K562 (cell line): ENCODE measurements around the gene ZNF609. TPM values are rescaled to one million over a fixed set of nuclear protein-coding genes. Genes with fewer than 3 reads are reported as not detected.

Source experiments
- ATAC-seq: fragments of 200-7000 bp; cut with Tn5 transposase; 3 replicates; pipeline ENCODE4 v1.9.1; 2020; ENCODE audit warnings: moderate library complexity
- BruUV-seq: library from RNA; stranded (reverse); fragments of 400-500 nt; replicated peaks from 2 replicates; lab custom pipeline; 2021; lab: Mats Ljungman, UMichigan
- CTCF ChIA-PET: fragments of 300-600 bp; formaldehyde crosslinking; extraction: SDS; loops from one replicate; lab custom pipeline; 2021; ENCODE audit warnings: low intra/inter-chr PET ratio; lab: Yijun Ruan, JAX
- POLR2A ChIA-PET: fragments of 300-600, 350-650 bp; sonication (Branson Sonifier 250); formaldehyde crosslinking; extraction: SDS; loops from one replicate; lab custom pipeline; 2021; ENCODE audit warnings: antibody characterized with exemption, inconsistent platforms; lab: Yijun Ruan, JAX
- DNase-seq, 4 experiments: peaks; one replicate each; pipeline versions ENCODE4 v3.0.0 to v3.0.0-alpha.2; 2011 to 2018; ENCODE audit warnings: low spot score in 3 of 4, mixed read lengths in 3 of 4; ENCODE audit errors: extremely low read depth in 1 of 4
- FAIRE-seq: peaks from 2 replicates; lab custom pipeline; 2011; peaks lifted over from hg19 to GRCh38; lab: Jason Lieb, UNC
- H2AFZ ChIP-seq: 2 replicates; pipeline ENCODE4 v1.6.0; 2011; ENCODE audit warnings: low read depth, low read length, control low read depth, inconsistent platforms
- H3K27ac ChIP-seq: fragments of 200-600 bp; 3 replicates; pipeline ENCODE4 v1.8.0; 2011; ENCODE audit warnings: low read depth, mild to moderate bottlenecking, control low read depth, inconsistent platforms, low read length, moderate library complexity, mixed read lengths; ENCODE audit errors: extremely low read depth
- H3K27me3 ChIP-seq, 2 experiments: fragments of 300-600 bp in 1 of 2; 2 replicates in 1 of 2; 3 replicates in 1 of 2; pipeline versions ENCODE4 v1.6.0 to v1.8.0; 2011; ENCODE audit warnings: inconsistent platforms in 2 of 2, low read length in 2 of 2, mild to moderate bottlenecking in 1 of 2, mixed read lengths in 1 of 2, moderate library complexity in 1 of 2; ENCODE audit not compliant: control insufficient read depth in 2 of 2, insufficient read depth in 2 of 2
- H3K36me3 ChIP-seq: fragments of 300-600 bp; 3 replicates; pipeline ENCODE4 v1.8.0; 2011; ENCODE audit warnings: mild to moderate bottlenecking, low read length, inconsistent platforms; ENCODE audit not compliant: control insufficient read depth, insufficient read depth
- H3K4me1 ChIP-seq, 2 experiments: fragments of 200-600 bp in 1 of 2; replicated peaks in 1 of 2; 2 replicates in 1 of 2; 3 replicates in 1 of 2; pipeline versions ENCODE4 v1.5.1 to v1.8.0; 2011; ENCODE audit warnings: inconsistent platforms in 2 of 2, low read length in 2 of 2, mild to moderate bottlenecking in 1 of 2, mixed read lengths in 1 of 2, moderate library complexity in 1 of 2; ENCODE audit not compliant: control insufficient read depth in 2 of 2, insufficient read depth in 2 of 2
- H3K4me2 ChIP-seq: 2 replicates; pipeline ENCODE4 v1.6.1; 2011; ENCODE audit warnings: low read length, control low read depth, inconsistent platforms, mixed read lengths; ENCODE audit not compliant: insufficient read depth
- H3K4me3 ChIP-seq: fragments of 200-600 bp; sonication (generic), shearing (Covaris generic); 2 replicates; pipeline ENCODE4 v1.5.1; 2016; ENCODE audit warnings: control low read depth, inconsistent platforms
- H3K79me2 ChIP-seq: fragments of 200-600 bp; 3 replicates; pipeline ENCODE4 v1.8.0; 2011; ENCODE audit warnings: low read length, inconsistent platforms; ENCODE audit not compliant: control insufficient read depth, insufficient read depth
- H3K9ac ChIP-seq, 2 experiments: 2 replicates each; pipeline versions ENCODE4 v1.6.0 to v1.6.1; 2011; ENCODE audit warnings: low read depth in 2 of 2, low read length in 2 of 2, control low read depth in 1 of 2, inconsistent platforms in 1 of 2, mild to moderate bottlenecking in 1 of 2, mixed read lengths in 1 of 2; ENCODE audit not compliant: insufficient read depth in 1 of 2
- H3K9me1 ChIP-seq: one replicate; pipeline ENCODE4 v1.6.0; 2011; ENCODE audit warnings: inconsistent platforms, mild to moderate bottlenecking, low read length, moderate library complexity; ENCODE audit not compliant: control insufficient read depth, insufficient read depth
- H3K9me3 ChIP-seq: replicated peaks from 2 replicates; pipeline ENCODE4 v1.5.1; 2011; ENCODE audit warnings: low read depth, low read length, inconsistent platforms; ENCODE audit not compliant: control insufficient read depth, insufficient read depth
- H4K20me1 ChIP-seq: replicated peaks from 2 replicates; pipeline ENCODE4 v1.6.1; 2011; ENCODE audit warnings: low read length, inconsistent platforms, mixed read lengths; ENCODE audit not compliant: control insufficient read depth, insufficient read depth
- DNMT1 ChIP-seq: fragments of 450-650 bp; IDR thresholded peaks from 2 replicates; pipeline ENCODE4 v1.6.1; 2016; ENCODE audit warnings: antibody characterized with exemption, mild to moderate bottlenecking
- FOXK2 ChIP-seq, 2 experiments: fragments of 450-650 bp; IDR thresholded peaks in 1 of 2; conservative IDR thresholded peaks in 1 of 2; 2 replicates each; pipeline ENCODE4 v1.6.1; 2016; ENCODE audit warnings: low read depth in 2 of 2, mild to moderate bottlenecking in 1 of 2
- POLR2A ChIP-seq: fragments of 450-650 bp; conservative IDR thresholded peaks from 2 replicates; pipeline ENCODE4 v1.6.1; 2016
- PPARD ChIP-seq: fragments of 250-450 bp; sonication (Bioruptor Pico); IDR thresholded peaks from 2 replicates; pipeline ENCODE4 v1.8.0; 2022; ENCODE audit warnings: inconsistent platforms, mild to moderate bottlenecking, moderate library complexity
- TAL1 ChIP-seq: fragments of 450-650 bp; IDR thresholded peaks from 2 replicates; pipeline ENCODE4 v1.6.1; 2016; ENCODE audit warnings: mild to moderate bottlenecking
- TFE3 ChIP-seq: fragments of 450-650 bp; formaldehyde crosslinking; IDR thresholded peaks from 2 replicates; pipeline ENCODE4 v1.4.0; 2020; ENCODE audit warnings: mild to moderate bottlenecking, mixed read lengths
- ZBTB40 ChIP-seq, 2 experiments: fragments of 450-650 bp in 1 of 2; sonication (generic) in 1 of 2; formaldehyde crosslinking in 1 of 2; IDR thresholded peaks; 2 replicates each; pipeline versions ENCODE4 v1.7.1 to v1.9.0; 2016 to 2022; ENCODE audit warnings: inconsistent platforms in 1 of 2, mild to moderate bottlenecking in 1 of 2, missing genetic modification reagents in 1 of 2
- ZEB2 ChIP-seq: fragments of 450-650 bp; IDR thresholded peaks from 2 replicates; pipeline ENCODE4 v1.6.1; 2016
- WGBS: fragments of 100-300 bp; shearing (Covaris generic); methylation state at CpG from one replicate; pipeline ENCODE4 v1.1.6; 2016; ENCODE audit warnings: low coverage, mixed read lengths; ENCODE audit not compliant: insufficient coverage; ENCODE audit errors: missing lambda C conversion rate; 5-methylcytosine and 5-hydroxymethylcytosine counted together
- in situ Hi-C: fragments of 300-500 bp; cut with MboI; formaldehyde crosslinking; loops from 4 replicates; pipeline ENCODE4 v1.15.0; 2018; ENCODE audit warnings: inconsistent platforms, mixed read lengths
- intact Hi-C: fragments of 100-400 bp; cut with micrococcal nuclease; formaldehyde crosslinking; loops from 2 replicates; pipeline ENCODE4 v1.14.2; 2022
- polyA plus RNA-seq, 8 experiments: library from polyadenylated mRNA; depleted of rRNA in 4 of 8; stranded (reverse) in 5 of 8; unstranded in 3 of 8; fragments of >200 nt; fragmentation: Nextera tagmentation in 2 of 8; fragmentation: Illumina TruSeq in 1 of 8; extraction: Ambion mirVana in 2 of 8; extraction: Trizol in 1 of 8; gene quantifications; 2 replicates each; pipeline versions ENCODE4 v1.2.1 to v1.2.3, GENCODE V29; 2011 to 2014; ENCODE audit warnings: inconsistent platforms in 1 of 8, missing spikeins in 1 of 8
- total RNA-seq, 7 experiments: library from RNA; depleted of rRNA in 6 of 7; stranded (reverse); fragments of >200 nt in 6 of 7; fragmentation: Illumina TruSeq in 2 of 7; extraction: Trizol in 2 of 7; gene quantifications; 2 replicates each; pipeline versions ENCODE4 v1.2.1 to v1.2.3, GENCODE V29; 2011 to 2021; ENCODE audit warnings: low replicate concordance in 1 of 7

Gene ZNF609
- total and polyA plus RNA-seq, 9 of the 15 experiments (the other 6 are each of a cell fraction or from before 2014, with no cell fraction given) = 3.0 to 38.7 (median 17.8) TPM

- no peak for TF ChIP-seq TAL1
Measured at GRCh38 chr15:64690578-64691296, 230.4 kb downstream of the ZNF609 start (continued).

GRCh38 chr15:64691896-64692565, 231.7 kb downstream of the ZNF609 start:
- 69% methylated on average over 9 of the region's 9 CpGs for WGBS
- ATAC-seq (no peak), FAIRE-seq (no peak), DNase-seq (no peak)
- H3K9me3 ChIP-seq = no peaks in the 10 kb centered on the region
- H3K9me1 ChIP-seq = peaks cover 7% of the 10 kb centered on the region
- no peak overlapping the region for H3K27ac ChIP-seq
- ChIA-PET POLR2A (interaction anchor here (0.6 to 2.4 kb wide), 3 partner anchors 8 to 182 kb away, joined by 3 to 12 read pairs (median 3); no protein-coding TSS in a partner anchor), CTCF (interaction anchor here (0.6 to 0.7 kb wide), 2 partner anchors 214 to 432 kb away, joined by 3 to 4 read pairs; no protein-coding TSS in a partner anchor)
- in situ Hi-C loops = no loop called here
- H2AFZ ChIP-seq = no peak overlapping the region
- peaks cover 13 to 35% of the 10 kb centered on the region in 2 experiments for H3K4me1 ChIP-seq
- no peak overlapping the region for H3K9ac ChIP-seq
- intact Hi-C loops = no loop called here
- H3K4me3 ChIP-seq = no peak overlapping the region
- H3K79me2 ChIP-seq = peaks cover 3% of the 10 kb centered on the region; the same call in 1 of the 3 replicates
- H3K4me2 ChIP-seq = no peak overlapping the region
- H4K20me1 ChIP-seq = peaks cover 24% of the 10 kb centered on the region; the same call in 1 of the 2 replicates
- H3K27me3 ChIP-seq = no peaks in the 10 kb centered on the region
- no TSS peak for BruUV-seq
- H3K36me3 ChIP-seq = peaks cover 54% of the 10 kb centered on the region
- no peak for TF ChIP-seq ZEB2
- no peak for TF ChIP-seq TFE3
- TF ChIP-seq FOXK2 (conservative IDR thresholded peaks at IDR 0.05 in 1 of 2, IDR thresholded peaks at IDR 0.05 in 1 of 2; ENCODE audit: low read depth in 2 of 2) = no peak
- peak; percentile 23; the same call in 1 of the 2 replicates for TF ChIP-seq POLR2A
- no peak for TF ChIP-seq PPARD (CRISPR knock-in tag)
- no peak for TF ChIP-seq ZBTB40 (IDR thresholded peaks at IDR 0.05)
- TF ChIP-seq ZBTB40 (CRISPR knock-in tag; IDR thresholded peaks at IDR 0.05) = no peak
- no peak for TF ChIP-seq DNMT1
